ENCODE data around the gene RAB7B.

DNA sequence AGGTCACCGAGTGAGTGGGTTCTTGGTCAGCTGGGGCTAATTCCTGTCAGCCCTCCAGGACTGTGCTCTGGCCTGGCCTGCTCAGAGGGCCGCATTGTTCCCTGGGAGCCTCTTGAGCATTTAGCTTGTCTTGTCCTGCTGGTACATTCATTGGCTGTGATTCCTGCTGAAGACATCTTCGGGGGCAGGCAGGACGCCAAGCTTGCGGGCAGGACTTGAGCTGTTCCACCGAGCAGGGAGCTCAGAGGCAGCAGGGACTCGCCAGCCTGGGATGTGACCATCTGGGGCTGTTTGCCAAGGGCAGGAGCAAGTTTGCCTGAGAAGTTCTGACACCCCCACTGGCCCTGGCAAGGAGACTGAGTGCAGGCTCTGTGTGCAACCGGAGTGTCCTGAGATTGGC lies 52.9 kb downstream of the RAB7B start:
- TF ChIP-seq, protein P1, sequence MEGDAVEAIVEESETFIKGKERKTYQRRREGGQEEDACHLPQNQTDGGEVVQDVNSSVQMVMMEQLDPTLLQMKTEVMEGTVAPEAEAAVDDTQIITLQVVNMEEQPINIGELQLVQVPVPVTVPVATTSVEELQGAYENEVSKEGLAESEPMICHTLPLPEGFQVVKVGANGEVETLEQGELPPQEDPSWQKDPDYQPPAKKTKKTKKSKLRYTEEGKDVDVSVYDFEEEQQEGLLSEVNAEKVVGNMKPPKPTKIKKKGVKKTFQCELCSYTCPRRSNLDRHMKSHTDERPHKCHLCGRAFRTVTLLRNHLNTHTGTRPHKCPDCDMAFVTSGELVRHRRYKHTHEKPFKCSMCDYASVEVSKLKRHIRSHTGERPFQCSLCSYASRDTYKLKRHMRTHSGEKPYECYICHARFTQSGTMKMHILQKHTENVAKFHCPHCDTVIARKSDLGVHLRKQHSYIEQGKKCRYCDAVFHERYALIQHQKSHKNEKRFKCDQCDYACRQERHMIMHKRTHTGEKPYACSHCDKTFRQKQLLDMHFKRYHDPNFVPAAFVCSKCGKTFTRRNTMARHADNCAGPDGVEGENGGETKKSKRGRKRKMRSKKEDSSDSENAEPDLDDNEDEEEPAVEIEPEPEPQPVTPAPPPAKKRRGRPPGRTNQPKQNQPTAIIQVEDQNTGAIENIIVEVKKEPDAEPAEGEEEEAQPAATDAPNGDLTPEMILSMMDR (IDR thresholded peaks at IDR 0.05; ENCODE audit: low read depth, low read length, missing input control): no peak
- TF ChIP-seq NR2F2 (IDR thresholded peaks at IDR 0.05) (no peak), FOXA1 (IDR thresholded peaks at IDR 0.05) (no peak), SP1 (IDR thresholded peaks at IDR 0.05) (no peak)
- TF ChIP-seq, protein P2, sequence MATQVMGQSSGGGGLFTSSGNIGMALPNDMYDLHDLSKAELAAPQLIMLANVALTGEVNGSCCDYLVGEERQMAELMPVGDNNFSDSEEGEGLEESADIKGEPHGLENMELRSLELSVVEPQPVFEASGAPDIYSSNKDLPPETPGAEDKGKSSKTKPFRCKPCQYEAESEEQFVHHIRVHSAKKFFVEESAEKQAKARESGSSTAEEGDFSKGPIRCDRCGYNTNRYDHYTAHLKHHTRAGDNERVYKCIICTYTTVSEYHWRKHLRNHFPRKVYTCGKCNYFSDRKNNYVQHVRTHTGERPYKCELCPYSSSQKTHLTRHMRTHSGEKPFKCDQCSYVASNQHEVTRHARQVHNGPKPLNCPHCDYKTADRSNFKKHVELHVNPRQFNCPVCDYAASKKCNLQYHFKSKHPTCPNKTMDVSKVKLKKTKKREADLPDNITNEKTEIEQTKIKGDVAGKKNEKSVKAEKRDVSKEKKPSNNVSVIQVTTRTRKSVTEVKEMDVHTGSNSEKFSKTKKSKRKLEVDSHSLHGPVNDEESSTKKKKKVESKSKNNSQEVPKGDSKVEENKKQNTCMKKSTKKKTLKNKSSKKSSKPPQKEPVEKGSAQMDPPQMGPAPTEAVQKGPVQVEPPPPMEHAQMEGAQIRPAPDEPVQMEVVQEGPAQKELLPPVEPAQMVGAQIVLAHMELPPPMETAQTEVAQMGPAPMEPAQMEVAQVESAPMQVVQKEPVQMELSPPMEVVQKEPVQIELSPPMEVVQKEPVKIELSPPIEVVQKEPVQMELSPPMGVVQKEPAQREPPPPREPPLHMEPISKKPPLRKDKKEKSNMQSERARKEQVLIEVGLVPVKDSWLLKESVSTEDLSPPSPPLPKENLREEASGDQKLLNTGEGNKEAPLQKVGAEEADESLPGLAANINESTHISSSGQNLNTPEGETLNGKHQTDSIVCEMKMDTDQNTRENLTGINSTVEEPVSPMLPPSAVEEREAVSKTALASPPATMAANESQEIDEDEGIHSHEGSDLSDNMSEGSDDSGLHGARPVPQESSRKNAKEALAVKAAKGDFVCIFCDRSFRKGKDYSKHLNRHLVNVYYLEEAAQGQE (IDR thresholded peaks at IDR 0.05): no peak
